Activated T-cell treated with anti-CD3 and anti-CD28 coated beads, Interleukin-2, amount 50 U/mL, for 48 hours (primary cell): ENCODE results near the gene CPNE5.
"Not testable (repeated sequence)": the region's sequence is repeated elsewhere in the genome, so short reads cannot be mapped to it uniquely, and the experiment has no call there.

Experiments used
- DNase-seq, 2 experiments: peaks; one replicate each; pipeline ENCODE4 v3.0.0-alpha.2; 2020

Gene CPNE5

DNA sequence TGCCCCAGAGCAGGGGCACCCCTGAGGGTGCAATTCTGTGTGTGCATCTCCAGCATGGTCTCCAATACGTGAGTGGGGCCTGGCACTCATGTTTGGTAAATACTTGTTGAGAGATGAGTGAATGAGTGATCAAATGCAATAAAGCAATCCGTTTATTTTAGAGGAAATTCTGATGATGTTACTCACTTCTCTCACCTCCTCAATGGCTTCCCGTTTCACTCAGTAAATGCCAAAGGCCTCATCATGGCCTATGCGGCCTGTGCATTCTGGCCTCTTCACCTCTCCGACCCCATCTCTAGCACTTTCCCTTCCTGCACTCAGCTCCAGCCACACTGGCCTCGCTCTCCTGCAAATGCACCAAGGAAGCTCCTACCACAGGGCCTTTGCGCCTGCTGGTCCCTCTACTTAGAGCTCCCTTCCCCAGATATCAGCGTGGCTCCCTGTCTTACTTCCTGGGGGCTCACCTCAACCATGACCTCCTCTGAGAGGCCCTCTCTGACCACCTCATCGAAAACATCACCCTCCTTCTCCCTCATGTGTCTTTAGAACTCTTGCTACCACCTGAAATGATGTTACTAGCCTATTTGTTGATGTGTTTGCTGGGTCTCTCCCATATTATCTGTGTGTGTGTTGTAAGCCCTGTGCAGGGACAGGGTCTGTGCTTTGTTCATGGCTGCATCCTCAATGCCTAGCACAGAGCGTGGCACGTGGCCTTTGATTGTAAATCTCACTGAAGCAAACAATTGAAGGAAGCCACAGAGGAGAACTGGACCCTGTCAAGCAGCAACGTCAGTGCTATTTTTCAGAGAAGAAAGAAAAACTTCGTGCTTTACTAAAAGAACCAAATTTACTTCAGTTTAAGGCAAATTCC lies 99.1 kb downstream of the CPNE5 start:
- no peak for DNase-seq

DNA sequence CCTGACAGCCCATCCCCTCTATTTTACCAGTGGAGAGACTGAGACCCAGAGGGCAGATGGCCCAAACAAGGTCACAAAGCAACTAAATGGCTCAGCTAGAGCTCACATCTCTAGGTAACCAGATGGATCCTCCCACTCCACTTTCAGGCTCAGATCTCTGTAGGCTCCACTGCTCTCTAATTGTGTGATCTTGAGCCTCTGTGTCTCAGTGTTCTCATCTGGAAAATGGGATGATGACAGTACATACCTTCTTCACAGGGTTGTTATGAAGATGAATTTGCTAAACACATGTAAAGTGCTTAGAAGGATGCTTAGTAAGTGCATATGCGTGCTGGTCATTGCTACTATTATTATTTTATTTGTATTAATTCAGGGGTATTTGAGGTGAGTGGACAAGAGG lies 101.1 kb downstream of the CPNE5 start:
- DNase-seq: no peak

DNA sequence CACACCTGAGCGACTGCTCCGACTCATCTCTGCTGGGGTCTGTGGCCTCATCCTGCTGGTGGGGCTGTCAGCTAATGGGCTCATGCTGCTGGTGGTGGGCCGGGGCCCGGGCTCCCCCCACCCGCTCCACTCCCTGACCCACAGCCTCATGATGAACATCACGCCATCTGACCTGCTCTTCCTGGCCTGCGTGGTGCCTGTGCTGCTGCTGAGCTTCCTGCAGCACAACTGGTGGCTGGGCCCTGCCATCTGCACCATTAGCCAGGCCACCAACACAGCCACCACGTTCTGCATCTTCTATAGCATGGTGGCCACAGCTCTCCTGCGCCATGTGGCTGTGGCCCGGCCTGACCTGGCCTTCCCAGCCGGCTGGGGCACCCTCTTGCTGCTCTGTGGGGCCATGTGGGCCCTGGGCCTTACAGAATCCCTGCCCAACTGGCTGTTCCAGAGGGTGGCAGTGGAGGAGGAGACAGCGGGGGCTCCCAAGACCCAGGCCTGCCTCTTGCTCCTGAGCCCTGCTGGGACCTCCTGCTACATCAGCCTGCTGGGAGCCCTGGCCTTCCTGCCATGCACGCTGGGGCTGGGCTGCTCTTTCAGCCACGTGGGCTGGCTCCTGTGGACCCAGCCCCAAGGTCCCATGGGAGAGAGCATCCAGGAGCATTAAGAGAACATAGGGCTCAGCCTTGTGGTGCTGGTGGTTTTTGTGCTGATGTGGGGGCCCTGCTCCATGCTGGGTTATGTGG lies 102.0 kb downstream of the CPNE5 start:
- no peak for DNase-seq

DNA sequence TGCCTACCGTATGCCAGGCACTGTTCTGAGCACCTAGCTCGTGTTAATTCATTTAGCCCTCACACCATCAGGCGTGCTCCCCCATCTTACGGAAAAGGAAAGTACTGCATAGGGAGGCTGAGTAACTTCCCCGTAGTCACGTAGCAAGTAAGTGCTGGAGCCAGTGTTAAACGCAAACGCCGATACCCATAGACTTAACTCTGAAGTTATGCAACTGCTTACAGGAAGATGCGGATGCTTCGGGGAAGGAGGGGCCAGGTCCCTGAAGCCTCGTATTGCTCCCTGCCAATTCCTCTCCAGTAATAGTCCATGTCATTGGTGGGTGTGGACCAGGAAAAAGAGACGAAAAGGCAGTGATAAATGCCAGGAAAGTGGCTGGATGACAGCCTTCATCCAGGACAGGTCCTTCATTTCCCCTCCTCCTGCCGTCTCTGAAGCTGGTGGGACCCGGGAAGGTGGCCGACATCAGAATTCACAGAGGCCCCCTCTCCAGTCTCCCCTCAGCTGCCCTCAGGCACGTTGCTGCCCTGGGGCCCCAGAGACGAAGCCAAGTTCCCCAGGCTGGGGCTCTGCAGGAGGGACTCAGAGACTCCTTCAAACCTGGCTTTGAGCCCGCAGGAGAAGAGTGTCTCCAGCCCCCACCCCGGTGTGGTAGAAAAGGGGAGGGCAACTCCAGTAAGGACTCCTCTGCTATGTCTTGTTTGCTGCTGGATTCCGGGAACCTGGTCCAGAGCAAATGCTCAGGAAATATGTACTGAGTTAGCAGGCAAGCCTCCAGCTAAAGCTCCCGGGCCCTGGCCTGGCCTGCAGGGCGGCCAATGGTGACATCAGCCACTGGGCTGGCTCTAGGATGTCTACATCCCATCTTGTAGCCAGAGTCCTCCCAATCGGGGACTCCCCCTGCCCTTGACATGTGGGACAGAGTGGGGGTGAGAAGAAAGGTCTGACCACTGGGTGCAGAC lies 103.9 kb downstream of the CPNE5 start:
- DNase-seq: peak; percentile 51 to 62

DNA sequence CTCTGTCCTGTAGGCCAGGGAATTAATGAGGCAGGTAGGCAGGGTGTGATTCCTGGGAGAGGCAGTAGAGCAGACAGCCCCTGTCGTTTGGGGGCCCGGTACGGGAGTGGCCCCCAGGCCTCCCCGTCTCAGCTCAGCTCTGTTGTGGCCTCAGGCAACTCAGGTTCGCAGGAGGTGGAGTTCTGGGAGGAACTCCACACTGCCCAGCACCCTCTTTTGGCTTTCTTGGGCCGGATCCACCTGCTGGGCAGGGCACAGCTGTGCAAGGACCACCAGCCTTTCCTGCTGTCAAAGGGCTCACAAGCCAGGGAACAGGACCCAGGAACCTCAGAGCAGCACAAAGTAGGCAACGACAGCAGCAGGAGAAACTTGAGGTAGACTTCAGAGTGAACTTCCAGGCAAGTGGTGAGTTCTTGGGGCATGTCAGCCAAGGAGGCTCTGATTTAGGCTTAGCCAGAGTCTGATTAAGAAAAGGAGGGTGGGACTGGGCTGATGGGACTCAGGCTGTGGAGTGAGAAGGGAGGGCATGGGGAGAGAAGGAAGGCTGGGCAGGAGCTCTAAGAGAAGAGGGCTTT lies 104.7 kb downstream of the CPNE5 start:
- no peak for DNase-seq

DNA sequence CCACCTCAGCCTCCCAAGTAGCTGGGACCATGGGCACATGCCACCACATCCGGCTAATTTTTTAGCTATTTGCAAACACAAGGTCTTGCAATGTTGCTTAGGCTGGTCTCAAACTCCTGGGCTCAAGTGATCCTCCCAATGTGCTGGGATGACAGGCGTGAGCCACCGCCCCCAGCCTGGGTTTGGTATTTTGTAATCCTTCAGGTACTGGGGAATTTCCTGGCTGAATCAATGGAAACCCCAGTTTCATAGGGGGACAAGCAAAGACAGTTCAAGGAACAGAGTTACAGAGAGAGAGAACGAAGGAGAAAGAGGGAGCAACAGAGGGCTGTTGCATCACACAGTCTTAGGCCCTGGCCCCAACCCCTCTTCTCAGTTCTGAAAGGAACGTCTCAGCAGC lies 105.9 kb downstream of the CPNE5 start:
- no peak for DNase-seq

DNA sequence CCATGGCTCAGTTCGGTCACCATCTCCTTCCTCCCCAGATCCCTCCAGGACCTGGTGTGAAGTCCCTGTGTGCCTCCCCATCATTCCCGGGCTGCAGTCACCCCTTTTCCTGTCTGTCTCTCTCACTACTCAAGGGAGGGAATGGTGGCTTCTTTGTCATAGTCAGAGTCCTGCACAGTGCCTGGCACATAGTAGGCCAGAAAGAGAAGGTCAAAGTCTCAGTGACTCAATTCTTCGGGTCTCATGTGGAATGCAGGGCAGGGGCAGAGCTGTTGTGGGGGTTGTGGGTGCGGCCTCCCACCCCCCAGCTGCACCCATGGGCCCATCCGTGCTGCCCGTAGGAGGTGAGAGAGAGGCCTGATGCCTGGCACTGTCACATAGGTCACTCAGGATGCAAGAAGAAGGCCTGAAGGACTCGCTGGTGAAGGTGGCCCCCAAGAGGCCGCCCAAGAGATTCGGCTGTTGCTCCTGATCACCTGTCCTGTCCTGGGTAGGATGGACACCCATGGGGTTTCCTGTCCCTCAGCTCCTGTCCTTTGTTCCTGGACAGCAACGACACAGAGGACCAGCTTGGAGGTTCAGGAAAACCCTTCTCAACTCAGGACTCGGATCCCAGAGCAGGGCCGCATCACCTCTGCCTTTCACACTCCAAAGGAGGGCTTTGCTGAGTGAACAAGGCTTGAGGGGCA lies 107.5 kb downstream of the CPNE5 start:
- DNase-seq: no peak

DNA sequence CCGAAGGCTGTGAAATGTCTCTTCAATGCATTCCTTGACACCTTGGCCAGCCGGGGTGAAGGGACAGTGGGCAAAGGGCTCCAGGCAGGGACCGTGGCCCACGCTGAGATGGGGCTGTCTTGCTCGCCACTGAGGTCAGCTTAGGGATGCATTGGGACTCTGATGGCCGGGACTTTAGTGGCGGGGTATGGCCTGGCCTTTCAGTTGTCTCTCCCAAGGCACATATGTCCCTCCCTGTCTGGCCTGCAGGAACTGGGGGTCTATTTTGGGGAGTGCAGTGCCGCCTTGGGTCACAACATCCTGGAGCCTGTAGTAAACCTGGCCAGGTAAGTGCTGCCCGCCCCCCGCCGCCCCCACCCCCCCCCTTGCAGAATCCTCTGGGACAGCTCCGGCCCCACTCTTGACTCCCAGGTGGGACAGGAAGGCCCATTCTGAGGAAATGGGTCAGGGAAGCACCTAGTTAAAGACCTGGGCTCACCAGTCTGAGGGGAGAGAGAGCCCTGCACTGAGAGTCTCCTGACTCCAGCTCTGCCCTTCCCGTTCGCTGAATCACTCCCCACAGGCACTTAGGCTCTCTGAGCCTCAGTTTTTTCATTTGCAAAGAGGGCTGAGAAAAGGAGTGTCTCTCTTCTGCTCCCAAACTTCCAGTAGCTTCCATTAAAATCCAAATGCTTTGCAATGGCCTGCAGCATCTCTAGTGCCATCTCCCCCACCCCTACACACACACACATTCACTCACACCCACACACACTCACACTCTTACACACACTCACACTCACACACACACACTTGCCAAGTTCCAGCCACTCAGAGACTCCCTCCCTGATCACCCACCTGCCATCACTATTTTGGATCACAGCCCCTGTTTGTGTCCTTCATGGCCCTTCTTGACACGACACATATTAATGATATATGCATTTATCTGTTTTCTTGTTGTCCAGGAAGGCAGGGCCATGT lies 108.5 kb downstream of the CPNE5 start:
- DNase-seq: no peak

DNA sequence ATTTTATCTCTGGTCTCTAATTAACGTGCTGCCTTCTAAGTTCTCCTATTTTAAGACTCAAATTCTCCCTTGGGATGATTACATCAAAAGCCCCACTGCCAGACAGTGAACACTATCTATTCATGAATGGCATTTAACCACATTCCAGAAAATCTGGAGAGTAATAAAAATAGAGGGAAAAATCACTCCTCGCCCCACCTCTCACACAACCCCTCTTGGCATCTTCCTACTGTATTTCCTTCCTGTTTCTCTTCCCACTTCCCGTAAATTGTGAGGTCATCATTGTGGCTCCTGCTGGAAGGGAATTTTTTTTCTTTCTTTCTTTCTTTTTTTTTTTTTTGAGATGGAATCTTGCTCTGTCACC lies 110.1 kb downstream of the CPNE5 start:
- DNase-seq: no peak

DNA sequence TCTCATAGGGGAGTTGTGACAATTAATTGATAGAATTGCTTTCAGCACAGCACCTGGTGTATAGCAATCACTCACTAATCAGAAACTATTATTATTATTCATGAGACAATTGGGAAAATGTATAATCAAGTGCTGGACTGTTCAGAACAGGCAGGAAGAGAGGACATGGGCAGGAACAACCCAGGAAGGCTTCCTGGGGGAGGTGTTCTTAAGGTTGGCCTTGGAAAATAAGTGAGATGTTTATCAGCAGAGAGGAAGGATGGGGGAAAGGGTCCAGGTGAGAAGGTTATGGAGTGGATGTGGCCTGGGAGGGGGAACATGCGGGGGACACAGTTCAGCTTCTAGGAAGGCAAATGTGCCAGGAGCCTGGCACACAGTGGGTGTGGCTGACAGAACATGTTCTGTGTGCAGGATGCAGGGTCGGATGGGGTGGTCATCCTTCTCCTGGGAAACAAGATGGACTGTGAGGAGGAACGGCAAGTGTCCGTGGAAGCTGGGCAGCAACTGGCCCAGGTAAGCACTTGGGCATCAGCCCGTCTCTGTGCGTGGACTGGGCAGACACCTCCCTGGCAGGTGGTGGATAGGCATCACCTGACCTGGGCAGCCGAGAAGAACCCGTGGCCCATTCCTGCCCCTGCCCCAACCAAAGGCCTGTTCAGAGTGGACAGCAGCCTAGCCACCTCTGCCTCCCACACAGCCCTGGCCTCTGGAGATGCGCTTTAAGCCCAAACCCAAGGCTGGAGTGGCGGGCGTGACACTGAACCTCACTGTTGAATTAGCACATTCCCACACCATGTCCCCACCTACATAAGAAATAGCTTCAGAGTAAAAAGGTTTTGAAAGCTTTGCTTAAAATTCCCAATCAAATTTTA lies 110.7 kb downstream of the CPNE5 start:
- no peak for DNase-seq

DNA sequence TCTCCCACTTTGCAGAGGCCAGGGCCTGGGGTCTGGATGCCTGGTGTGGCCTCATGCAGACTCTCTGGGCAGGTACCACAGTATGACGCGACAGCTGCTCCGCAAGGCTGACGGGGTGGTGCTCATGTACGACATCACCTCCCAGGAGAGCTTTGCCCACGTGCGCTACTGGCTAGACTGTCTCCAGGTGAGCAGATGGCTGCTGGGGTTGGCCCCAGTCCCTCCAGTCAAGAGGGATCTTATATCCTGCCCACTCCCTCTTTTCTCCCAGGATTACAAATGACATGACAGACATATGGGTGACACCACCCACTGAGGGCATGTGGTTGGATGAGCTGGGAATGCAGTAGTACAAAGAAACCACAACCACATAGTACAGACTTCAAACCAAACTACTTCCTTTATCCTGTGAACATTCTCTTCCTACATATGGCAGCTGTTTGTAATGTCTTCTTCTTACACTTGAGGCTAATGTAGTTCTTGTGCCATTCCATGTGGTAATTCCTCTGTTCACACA lies 111.7 kb downstream of the CPNE5 start:
- peak; percentile 27 to 33 for DNase-seq

DNA sequence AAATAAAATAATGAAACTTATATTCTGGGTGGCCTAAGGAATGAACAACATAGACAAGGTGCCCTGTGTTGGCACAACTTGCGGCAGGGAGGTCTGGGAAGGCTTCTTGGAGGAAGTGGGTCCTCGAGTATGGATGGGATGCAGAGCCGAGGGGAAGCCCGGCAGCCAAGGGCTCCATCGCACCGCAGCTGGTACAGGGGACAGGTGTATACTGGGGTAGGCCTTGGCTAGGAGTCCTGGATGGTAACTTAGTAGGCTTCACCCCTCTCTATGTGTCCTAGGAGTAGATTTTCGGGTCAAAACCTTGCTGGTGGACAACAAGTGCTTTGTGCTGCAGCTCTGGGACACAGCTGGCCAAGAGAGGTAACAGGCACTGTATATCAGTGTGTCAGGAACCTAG lies 113.7 kb downstream of the CPNE5 start:
- DNase-seq: no peak

DNA sequence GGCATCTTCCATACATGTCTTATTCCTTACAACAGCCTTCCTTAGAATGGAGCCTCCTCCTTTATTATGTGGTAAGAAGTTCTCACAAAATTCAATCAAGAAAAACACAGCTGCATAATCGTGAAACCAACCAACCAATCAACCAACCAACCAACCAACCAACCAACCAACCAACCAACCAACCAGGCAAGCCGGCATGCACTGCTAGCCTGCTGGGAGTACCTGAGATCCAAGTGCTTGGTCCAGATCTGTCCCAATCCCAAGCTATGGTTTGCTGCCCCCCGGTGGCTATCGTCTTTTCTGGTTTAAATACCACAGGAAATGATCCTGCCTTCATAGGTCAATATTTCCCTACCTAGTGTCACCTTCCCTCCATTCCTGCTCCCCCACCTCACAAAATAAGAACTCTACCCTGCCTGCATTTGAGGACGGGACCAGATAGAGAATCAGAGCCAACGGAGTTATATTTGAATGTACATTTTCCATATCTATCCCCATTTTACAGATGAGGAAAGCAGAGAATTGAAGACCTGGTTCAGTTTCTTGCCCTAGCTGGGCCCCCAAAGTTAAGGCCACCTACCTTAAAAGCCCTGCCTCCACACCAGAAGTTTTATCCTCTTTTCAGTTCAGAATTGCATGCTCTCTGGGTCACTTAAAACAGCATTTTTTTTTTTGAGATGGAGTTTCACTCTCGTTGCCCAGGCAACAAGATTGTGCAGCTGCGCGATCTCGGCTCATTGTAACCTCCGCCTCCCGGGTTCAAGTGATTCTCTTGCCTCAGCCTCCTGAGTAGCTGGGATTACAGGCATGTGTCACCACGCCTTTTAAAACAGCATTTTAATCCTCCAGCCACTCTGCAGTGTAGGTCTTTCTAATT lies 114.5 kb downstream of the CPNE5 start:
- DNase-seq: peak; percentile 77 to 81

DNA sequence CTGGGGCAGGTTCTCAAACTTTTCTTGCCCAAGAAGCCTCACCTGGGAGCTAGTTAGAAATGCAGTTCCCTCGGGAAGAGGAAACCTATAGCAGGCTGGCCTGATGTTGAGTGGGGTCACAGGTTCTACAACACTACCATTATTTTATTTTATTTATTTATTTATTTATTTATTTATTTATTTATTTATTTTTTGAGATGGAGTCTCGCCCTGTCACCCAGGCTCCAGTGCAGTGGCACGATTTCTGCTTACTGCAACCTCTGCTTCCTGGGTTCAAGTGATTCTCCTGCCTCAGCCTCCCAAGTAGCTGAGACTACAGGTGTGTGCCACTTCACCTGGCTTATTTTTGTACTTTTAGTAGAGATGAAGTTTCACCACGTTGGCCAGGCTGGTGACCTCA lies 115.3 kb downstream of the CPNE5 start:
- DNase-seq: not testable (repeated sequence)

DNA sequence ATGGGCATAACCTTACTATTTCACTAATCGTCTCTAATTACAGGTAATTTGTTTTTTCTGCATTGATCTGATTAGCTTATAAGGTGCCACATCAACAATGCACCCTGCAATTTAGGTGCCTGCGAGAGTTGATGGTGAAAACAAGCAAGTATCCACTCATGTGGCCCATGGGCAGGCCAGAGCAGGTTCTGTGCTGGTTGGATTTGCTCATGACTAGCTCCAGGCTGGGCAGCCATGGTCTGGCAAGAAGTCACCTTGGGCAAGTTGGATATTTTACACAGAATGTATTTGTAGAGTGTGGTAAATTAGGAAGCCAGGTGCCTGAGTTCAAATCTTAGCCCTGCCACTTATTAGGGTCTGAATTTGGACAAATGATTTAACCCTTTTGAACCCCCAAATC lies 116.4 kb downstream of the CPNE5 start:
- DNase-seq: no peak

DNA sequence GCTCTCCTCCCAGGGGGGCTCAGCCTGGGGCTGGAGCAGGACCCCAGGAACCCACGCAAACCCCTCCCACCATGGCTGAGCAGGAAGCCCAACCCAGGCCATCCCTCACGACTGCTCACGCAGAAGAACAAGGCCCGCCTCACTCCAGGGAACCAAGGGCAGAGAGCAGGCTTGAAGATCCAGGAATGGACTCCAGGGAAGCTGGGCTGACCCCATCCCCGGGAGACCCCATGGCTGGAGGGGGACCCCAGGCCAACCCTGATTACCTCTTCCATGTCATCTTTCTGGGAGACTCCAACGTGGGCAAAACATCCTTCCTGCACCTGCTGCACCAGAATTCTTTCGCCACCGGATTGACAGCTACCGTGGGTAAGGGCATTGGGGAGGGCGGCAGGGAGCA lies 116.9 kb downstream of the CPNE5 start:
- DNase-seq: no peak

DNA sequence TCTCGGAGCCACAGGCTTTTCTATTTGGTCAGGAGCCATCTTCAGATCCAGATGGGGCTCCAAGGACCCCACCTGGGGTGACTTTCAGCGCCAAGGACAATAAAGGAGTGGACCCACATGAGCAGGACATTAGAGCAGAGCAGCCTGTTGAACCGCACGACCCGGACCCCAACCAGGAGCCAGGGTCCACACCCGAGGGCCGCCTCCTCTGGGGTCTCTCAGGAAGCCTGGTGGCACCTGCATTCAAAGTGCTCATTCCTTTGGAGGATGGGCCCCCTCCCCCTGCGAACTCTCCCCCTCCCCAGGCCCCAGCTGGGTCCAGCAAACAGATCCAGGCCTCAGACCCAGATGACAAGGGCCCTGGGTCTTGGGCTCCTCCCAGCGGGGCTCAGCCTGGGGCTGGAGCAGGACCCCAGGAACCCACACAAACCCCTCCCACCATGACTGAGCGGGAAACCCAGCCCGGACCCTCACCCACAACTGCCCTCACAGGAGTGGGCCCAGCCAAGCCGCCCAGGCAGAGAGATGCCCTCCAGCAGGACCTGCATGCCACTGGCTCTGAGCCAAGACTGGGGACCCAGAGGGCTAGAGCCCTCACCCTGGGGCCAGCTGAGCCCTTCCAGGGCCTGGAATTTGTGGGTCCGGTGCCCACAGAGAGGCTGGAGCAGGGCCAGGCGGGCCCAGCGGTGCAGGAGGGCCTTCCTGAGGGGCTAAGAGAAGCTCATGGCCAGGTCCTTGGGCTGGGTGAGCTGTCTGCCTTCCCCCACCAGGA lies 117.7 kb downstream of the CPNE5 start:
- no peak for DNase-seq
